K562 treated with DMSO at 1 percent for 4 hours (cell line): ENCODE measurements around the gene ATP6AP2. TPM values are rescaled to one million over a fixed set of nuclear protein-coding genes. Genes with fewer than 3 reads are reported as not detected.

Experiments used
- total RNA-seq: library from RNA; unstranded; fragments of 300-600 nt; gene quantifications from 2 replicates; pipeline ENCODE4 v1.2.3, GENCODE V29; 2022; ENCODE audit not compliant: insufficient read depth

Gene ATP6AP2
- 32.5 and 38.8 TPM in 2 replicates for total RNA-seq

DNA sequence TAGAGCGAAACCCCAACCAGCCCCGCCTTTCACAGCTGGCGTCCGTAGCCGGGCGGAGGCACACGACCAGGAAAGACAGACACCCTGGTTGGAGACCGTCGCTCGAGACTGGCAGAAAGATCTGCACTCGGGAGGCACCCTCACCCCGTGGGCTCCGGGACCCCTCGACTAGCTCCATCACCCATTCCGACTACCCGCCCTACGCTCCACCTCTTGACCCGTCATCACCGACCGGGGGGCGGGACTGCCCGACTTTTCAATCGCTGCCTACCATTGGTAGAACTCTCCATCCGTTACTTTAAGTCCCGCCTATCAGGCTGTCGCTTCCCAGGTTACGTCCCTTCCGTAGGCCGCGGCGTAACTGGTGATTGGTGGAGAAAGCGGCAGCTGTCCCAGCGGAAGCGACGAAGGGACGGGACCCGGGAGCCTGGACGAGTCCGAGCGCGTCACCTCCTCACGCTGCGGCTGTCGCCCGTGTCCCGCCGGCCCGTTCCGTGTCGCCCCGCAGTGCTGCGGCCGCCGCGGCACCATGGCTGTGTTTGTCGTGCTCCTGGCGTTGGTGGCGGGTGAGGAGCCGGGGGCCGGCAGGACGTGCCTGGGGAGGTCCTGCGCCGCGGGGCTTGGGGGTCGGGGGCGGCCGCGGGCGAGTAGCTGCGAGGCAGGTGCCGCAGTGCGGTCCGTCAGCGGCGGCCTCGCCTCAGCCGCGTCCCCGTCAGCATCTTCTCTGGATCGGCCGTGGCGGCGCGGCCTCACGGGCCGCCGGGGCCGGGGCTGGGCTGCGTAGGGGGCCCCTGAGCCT is at the start of gene ATP6AP2:
Gene ATP6AP2, plus strand, starts transcription at position 434 of the 799 bp plus-strand sequence. Its CDS starts 96 bp downstream, at position 530.

DNA sequence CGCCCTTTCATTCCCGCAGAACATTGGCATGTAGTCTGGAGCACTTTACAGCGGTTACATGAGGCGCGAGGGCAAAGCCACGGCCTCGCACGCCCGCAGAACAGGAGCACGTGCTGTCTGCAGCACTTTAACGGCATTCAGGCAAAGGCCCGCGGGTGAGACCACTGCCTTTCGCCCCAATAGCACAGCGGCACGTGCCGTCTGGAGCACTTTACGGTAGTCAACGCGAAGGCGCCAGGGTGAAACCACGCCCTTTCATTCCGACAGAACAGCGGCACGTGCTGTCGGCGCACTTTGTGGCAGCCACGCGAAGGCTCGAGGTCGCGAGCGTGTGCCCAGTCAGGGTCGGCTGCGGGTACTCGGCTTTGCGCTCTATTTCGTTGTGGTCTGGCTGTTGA is 42.4 kb downstream of the ATP6AP2 start, which contains the start of gene MPC1L:
Gene MPC1L, plus strand, starts transcription at position 290 of the 398 bp plus-strand sequence. CDS start 138 bp downstream, outside the sequence.

DNA sequence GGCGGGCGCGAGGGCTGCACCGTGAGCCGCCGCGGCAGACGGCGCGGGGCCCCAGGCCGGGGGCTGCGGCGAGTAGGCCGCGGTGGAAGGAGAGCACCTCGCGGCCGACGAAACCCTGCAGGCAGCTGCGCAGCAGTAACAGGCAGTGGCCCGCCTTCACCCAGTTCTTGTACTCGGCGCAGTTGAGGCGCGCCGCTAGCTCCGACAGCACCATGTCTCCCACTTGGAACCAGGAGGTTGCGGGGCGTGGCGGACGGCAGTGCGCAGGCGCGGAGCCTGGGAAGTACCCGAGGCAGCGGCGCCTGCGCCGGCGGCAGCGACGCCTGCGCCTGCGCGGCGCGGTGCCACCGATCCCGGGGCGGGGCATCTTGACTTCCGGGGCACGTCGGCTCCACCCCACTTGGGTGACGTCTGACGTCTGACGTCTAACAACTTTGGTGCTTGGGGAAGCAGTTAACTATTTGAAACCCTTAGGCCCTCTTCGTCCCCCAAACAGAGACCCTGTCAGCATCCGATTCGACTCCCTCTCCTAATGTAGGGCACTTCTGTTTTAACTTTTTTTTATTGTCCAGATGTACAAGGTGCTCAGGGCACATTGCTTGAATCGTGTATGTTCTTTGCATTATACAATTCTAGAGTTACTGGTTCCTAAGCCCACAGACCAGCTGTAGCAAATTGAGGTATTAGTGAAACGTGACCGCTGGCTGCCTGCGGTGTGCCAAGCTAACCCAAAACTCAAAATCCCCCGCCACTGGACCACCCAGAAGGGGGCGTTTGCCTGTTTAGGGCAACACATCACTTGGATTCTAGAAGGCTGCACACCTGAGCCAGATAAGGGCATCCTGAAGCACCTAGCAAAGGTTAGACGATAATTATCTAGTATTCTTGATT is 66.8 kb downstream of the ATP6AP2 start, which contains the start of gene CXorf38:
Gene CXorf38, minus strand, starts transcription at position 255 of the 891 bp plus-strand sequence. Its CDS starts 41 bp downstream, at position 214.

Other genes with a start within 250 kb of the ATP6AP2 start
- gene MPC1L, start 42.5 kb downstream of the ATP6AP2 start, total RNA-seq: not detected in 2 replicates
- gene CXorf38, start 66.6 kb downstream of the ATP6AP2 start, total RNA-seq: 3.4 and 5.1 TPM in 2 replicates
- 9.8 and 11.7 TPM in 2 replicates for gene MED14, start 154.6 kb downstream of the ATP6AP2 start, total RNA-seq